Astrocyte (in vitro differentiated cells and primary cell): ENCODE measurements around the gene ATG16L1. TPM values are rescaled to one million over a fixed set of nuclear protein-coding genes. Genes with fewer than 3 reads are reported as not detected.

ENCODE experiments used
- DNase-seq: peaks from one replicate; pipeline ENCODE4 v3.0.0-alpha.2; 2010; ENCODE audit warnings: low read depth
- FAIRE-seq: peaks from 2 replicates; lab custom pipeline; 2011; peaks lifted over from hg19 to GRCh38; lab: Jason Lieb, UNC
- H2AFZ ChIP-seq: 2 replicates; pipeline ENCODE4 v1.6.0; 2012; ENCODE audit warnings: low read depth, low read length, inconsistent platforms
- H3K27ac ChIP-seq: 2 replicates; pipeline ENCODE4 v1.5.1; 2011; ENCODE audit warnings: low read depth, low read length, inconsistent platforms
- H3K27me3 ChIP-seq: 2 replicates; pipeline ENCODE4 v1.6.0; 2011; ENCODE audit warnings: low read length, inconsistent platforms; ENCODE audit not compliant: insufficient read depth
- H3K36me3 ChIP-seq: 2 replicates; pipeline ENCODE4 v1.5.1; 2011; ENCODE audit warnings: low read length, inconsistent platforms; ENCODE audit not compliant: insufficient read depth
- H3K4me1 ChIP-seq: 2 replicates; pipeline ENCODE4 v1.5.1; 2011; ENCODE audit warnings: low read length, inconsistent platforms; ENCODE audit not compliant: insufficient read depth
- H3K4me2 ChIP-seq: 2 replicates; pipeline ENCODE4 v1.6.0; 2012; ENCODE audit warnings: low read length, inconsistent platforms
- H3K4me3 ChIP-seq: 2 replicates; pipeline ENCODE4 v1.5.1; 2011; ENCODE audit warnings: low read depth, mild to moderate bottlenecking, low read length, inconsistent platforms; ENCODE audit not compliant: insufficient read depth
- H3K79me2 ChIP-seq: 2 replicates; pipeline ENCODE4 v1.6.0; 2012; ENCODE audit warnings: mild to moderate bottlenecking, low read length, inconsistent platforms; ENCODE audit not compliant: insufficient read depth
- H3K9ac ChIP-seq: 2 replicates; pipeline ENCODE4 v1.6.0; 2012; ENCODE audit warnings: mild to moderate bottlenecking, low read length, inconsistent platforms
- H3K9me3 ChIP-seq: 2 replicates; pipeline ENCODE4 v1.5.1; 2012; ENCODE audit warnings: low read depth, mild to moderate bottlenecking, low read length, inconsistent platforms; ENCODE audit not compliant: insufficient read depth
- H4K20me1 ChIP-seq: 2 replicates; pipeline ENCODE4 v1.6.0; 2012; ENCODE audit warnings: low read length, inconsistent platforms; ENCODE audit not compliant: insufficient read depth
- H3K27ac Mint-ChIP-seq: one replicate; pipeline ENCODE4 v1.8.0; 2021; ENCODE audit warnings: mild to moderate bottlenecking, mixed read lengths; ENCODE audit not compliant: unreplicated experiment
- H3K27me3 Mint-ChIP-seq: one replicate; pipeline ENCODE4 v1.8.0; 2021; ENCODE audit warnings: low read depth, mixed read lengths; ENCODE audit not compliant: unreplicated experiment
- H3K36me3 Mint-ChIP-seq: one replicate; pipeline ENCODE4 v1.8.0; 2021; ENCODE audit warnings: low read depth, mixed read lengths; ENCODE audit not compliant: unreplicated experiment
- H3K4me1 Mint-ChIP-seq: one replicate; pipeline ENCODE4 v1.8.0; 2021; ENCODE audit warnings: low read depth, mixed read lengths; ENCODE audit not compliant: unreplicated experiment
- H3K4me3 Mint-ChIP-seq: one replicate; pipeline ENCODE4 v1.8.0; 2021; ENCODE audit warnings: mild to moderate bottlenecking, moderate library complexity, mixed read lengths; ENCODE audit not compliant: unreplicated experiment
- H3K9me3 Mint-ChIP-seq: one replicate; pipeline ENCODE4 v1.8.0; 2021; ENCODE audit warnings: mild to moderate bottlenecking, mixed read lengths; ENCODE audit not compliant: unreplicated experiment
- EZH2 ChIP-seq: IDR thresholded peaks from 2 replicates; pipeline ENCODE4 v1.6.1; 2012; ENCODE audit warnings: mild to moderate bottlenecking, low read length, inconsistent platforms; ENCODE audit not compliant: insufficient read depth
- total RNA-seq: library from RNA; stranded (reverse); gene quantifications from 2 replicates; pipeline ENCODE4 v1.2.1, GENCODE V29; 2021
- TF ChIP-seq, protein P1 (sequence below): IDR thresholded peaks from 2 replicates; pipeline ENCODE4 v1.5.1; 2011; ENCODE audit warnings: low read depth, mild to moderate bottlenecking, inconsistent platforms, low read length, moderate library complexity; ENCODE audit not compliant: insufficient read depth

The ATG16L1 gene
- total RNA-seq, 1 donor from 2014 or later = 31.6 TPM

DNA sequence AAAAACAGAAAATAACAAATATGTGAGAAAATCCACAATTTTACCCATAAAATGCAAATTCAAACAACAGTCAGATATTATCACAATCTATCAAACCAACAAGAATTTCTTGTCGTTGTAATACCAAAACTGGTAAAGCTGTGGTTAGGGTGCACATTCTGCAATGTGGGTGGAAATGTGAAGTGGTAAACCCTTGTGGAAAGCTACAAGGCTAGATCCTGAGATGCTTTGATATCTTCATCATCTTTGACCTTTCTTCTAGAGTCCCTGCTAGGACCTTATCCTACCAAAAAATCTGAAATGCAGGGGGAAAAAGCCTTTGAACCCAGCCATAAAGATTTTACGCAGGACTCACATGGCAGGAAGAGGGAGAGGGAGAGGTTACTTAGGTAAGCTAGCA, 17.2 kb upstream of the ATG16L1 start:
- Histone ChIP-seq H3K79me2 (no peaks in the 10 kb centered on the region), H3K4me2 (no peak overlapping the region), H3K27me3 (peaks cover 3% of the 10 kb centered on the region), H3K36me3 (no peaks in the 10 kb centered on the region), H3K9me3 (no peaks in the 10 kb centered on the region), H3K27ac (no peak overlapping the region), H3K4me1 (no peaks in the 10 kb centered on the region), H4K20me1 (no peaks in the 10 kb centered on the region), H2AFZ (no peak overlapping the region), H3K9ac (no peak overlapping the region), H3K4me3 (no peak overlapping the region)
- Mint-ChIP-seq H3K9me3 (peaks cover 2% of the 10 kb centered on the region), H3K4me1 (peaks cover 2% of the 10 kb centered on the region), H3K36me3 (no peaks in the 10 kb centered on the region), H3K27ac (no peak overlapping the region), H3K27me3 (peaks cover 4% of the 10 kb centered on the region), H3K4me3 (no peak overlapping the region)
- no peak for FAIRE-seq
- no peak for DNase-seq
- TF ChIP-seq, protein P1, sequence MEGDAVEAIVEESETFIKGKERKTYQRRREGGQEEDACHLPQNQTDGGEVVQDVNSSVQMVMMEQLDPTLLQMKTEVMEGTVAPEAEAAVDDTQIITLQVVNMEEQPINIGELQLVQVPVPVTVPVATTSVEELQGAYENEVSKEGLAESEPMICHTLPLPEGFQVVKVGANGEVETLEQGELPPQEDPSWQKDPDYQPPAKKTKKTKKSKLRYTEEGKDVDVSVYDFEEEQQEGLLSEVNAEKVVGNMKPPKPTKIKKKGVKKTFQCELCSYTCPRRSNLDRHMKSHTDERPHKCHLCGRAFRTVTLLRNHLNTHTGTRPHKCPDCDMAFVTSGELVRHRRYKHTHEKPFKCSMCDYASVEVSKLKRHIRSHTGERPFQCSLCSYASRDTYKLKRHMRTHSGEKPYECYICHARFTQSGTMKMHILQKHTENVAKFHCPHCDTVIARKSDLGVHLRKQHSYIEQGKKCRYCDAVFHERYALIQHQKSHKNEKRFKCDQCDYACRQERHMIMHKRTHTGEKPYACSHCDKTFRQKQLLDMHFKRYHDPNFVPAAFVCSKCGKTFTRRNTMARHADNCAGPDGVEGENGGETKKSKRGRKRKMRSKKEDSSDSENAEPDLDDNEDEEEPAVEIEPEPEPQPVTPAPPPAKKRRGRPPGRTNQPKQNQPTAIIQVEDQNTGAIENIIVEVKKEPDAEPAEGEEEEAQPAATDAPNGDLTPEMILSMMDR = no peak
- no peak for TF ChIP-seq EZH2

DNA sequence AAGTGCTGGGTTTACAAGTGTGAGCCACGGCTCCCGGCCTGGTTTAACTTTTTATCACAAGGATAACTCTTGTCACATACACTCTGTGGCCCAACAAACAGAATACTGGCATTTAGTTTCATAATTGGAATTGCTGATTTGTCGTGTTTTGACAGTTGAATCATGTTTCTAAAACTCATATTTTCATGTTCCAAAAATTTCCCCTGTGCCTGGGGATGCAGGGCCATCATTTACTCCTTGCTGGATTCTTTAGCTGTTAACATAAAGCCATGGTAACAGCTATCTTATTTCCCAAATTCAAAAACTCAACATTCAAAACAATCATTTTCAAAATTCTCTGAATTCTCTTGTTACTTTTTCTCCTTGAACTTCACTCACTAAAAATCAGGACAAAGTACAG, 16.5 kb upstream of the ATG16L1 start:
- peaks cover 4% of the 10 kb centered on the region for H3K27me3 Mint-ChIP-seq
- FAIRE-seq = no peak
- H3K27ac ChIP-seq = no peak overlapping the region

DNA sequence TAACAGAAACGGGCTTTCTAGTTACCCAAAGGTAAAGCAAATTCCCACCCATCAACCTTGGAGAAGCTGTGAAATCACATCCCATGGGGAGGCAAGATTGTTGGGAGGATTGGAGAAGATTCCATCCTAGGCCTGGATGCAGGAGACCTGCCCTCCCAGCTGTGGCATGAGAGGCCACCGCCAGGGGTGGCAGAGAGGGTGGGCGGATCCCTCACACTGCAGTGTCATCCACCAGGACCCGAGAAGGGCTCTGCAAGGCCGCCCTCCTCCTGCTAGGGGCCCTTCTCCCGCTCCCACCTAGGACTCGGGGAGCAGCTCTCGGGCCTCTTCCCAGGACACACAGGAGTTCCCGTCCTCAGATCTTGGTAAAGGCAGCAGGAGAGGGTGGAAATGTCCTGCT, 15.5 kb upstream of the ATG16L1 start:
- H3K79me2 ChIP-seq = no peaks in the 10 kb centered on the region
- DNase-seq (no peak), FAIRE-seq (no peak)
- H3K4me2 ChIP-seq = no peak overlapping the region
- Mint-ChIP-seq H3K9me3 (peaks cover 2% of the 10 kb centered on the region), H3K27ac (no peak overlapping the region), H3K36me3 (no peaks in the 10 kb centered on the region), H3K4me1 (peaks cover 2% of the 10 kb centered on the region), H3K27me3 (peaks cover 2% of the 10 kb centered on the region), H3K4me3 (no peak overlapping the region)
- no peaks in the 10 kb centered on the region for H3K4me1 ChIP-seq
- H3K36me3 ChIP-seq = no peaks in the 10 kb centered on the region
- no peak overlapping the region for H3K27ac ChIP-seq
- no peaks in the 10 kb centered on the region for H3K9me3 ChIP-seq
- H3K9ac ChIP-seq = no peak overlapping the region
- H4K20me1 ChIP-seq = no peaks in the 10 kb centered on the region
- no peaks in the 10 kb centered on the region for H3K27me3 ChIP-seq
- no peak overlapping the region for H2AFZ ChIP-seq
- H3K4me3 ChIP-seq = no peak overlapping the region
- TF ChIP-seq, protein P1 = no peak
- TF ChIP-seq EZH2 = no peak

More for the DNA sequence above, 16.5 kb upstream of the ATG16L1 start:
- no peak overlapping the region for H3K9ac ChIP-seq
- H3K4me1 Mint-ChIP-seq = peaks cover 2% of the 10 kb centered on the region
- H3K36me3 Mint-ChIP-seq = no peaks in the 10 kb centered on the region
- H3K79me2 ChIP-seq = no peaks in the 10 kb centered on the region
- H3K4me1 ChIP-seq = no peaks in the 10 kb centered on the region
- H3K4me3 Mint-ChIP-seq = no peak overlapping the region
- no peaks in the 10 kb centered on the region for H3K9me3 ChIP-seq
- no peak overlapping the region for H3K4me3 ChIP-seq
- no peak overlapping the region for H2AFZ ChIP-seq
- H3K9me3 Mint-ChIP-seq = peaks cover 2% of the 10 kb centered on the region
- peaks cover 1% of the 10 kb centered on the region for H3K27me3 ChIP-seq
- TF ChIP-seq EZH2 = no peak
- TF ChIP-seq, protein P1 = no peak
- H4K20me1 ChIP-seq = no peaks in the 10 kb centered on the region
- H3K27ac Mint-ChIP-seq = no peak overlapping the region
- no peaks in the 10 kb centered on the region for H3K36me3 ChIP-seq
- H3K4me2 ChIP-seq = no peak overlapping the region
- no peak for DNase-seq
